ENCODE results near the gene MMP19.
"Not testable (repeated sequence)": the region's sequence is repeated elsewhere in the genome, so short reads cannot be mapped to it uniquely, and the experiment has no call there.

The MMP19 gene, protein sequence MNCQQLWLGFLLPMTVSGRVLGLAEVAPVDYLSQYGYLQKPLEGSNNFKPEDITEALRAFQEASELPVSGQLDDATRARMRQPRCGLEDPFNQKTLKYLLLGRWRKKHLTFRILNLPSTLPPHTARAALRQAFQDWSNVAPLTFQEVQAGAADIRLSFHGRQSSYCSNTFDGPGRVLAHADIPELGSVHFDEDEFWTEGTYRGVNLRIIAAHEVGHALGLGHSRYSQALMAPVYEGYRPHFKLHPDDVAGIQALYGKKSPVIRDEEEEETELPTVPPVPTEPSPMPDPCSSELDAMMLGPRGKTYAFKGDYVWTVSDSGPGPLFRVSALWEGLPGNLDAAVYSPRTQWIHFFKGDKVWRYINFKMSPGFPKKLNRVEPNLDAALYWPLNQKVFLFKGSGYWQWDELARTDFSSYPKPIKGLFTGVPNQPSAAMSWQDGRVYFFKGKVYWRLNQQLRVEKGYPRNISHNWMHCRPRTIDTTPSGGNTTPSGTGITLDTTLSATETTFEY

DNA sequence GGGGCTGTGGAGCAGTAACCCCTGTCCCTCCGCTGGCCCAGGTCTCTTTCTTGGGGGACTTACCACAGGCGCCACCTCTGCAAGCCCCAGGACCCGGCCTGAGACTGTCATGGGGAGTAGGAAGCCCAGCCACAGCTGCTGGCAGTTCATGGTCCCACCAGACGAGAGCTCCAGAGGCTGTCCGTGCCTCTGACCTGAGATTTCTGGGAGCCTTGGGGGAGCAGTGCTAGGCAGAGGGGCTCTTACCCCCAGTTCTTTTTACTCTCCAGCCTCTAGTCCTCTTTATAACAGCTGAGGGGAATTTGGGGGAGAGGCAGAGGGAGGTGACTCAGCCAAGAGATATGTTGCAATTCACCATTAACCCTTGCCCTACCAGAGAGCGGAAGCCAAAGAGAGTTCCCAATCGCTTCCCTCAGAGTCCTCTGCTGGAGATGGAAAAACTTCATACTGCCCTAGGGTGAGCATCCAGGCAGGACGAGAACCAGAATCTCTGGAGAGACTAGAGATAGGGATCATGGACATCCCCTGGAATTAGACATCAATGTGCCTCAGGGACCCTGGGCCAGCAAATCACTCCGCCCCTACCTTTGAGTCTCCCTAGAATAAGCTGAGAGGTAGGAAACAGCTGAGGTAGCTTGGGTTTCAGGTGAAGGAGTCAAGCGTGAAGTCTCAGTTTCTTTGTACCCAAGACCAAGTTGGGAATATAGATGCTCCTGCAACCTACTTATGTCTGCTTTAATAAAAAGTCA is at the start of gene MMP19:
TSS of gene MMP19 (minus strand) at position 256 of the 749 bp plus-strand sequence. CDS start at position 150, 106 bp downstream.
- no peak for DNase-seq

DNA sequence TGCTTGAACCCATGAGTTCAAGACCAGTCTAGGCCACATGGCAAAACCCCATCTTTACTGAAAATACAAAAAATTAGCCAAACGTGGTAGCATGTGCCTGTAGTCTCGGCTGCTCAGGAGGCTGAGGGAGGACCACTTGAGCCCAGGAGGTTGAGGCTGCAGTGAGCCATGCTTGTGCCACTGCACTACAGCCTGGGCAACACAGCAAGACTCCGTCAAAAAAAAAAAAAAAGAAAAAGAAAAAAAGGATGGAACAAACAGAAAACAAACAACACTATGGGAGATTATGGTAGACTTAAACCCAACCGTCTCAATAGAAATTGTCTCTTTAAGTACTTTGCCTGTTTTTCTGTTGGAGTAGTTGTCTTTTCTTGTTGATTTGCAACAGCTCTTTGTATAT is 48.6 kb upstream of the MMP19 start:
- no peak for DNase-seq

DNA sequence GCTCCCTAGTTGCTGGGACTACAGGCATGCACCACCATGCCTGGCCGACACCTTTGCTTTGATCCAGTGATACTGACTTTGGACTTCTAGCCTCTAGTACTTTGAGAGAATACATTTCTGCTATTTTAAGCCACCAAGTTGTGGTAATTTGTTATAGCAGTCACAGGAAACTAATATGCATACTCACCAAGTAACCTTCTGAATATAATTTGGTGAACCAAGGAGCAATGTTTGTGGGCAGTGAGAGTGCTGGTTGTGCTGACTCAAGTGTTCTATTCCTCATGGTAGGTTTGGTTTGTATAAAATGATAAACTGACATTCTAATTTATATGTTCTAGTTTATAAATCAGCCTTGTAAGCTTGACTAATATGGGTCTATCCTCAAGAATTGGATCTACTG is 42.4 kb upstream of the MMP19 start:
- no peak for DNase-seq

DNA sequence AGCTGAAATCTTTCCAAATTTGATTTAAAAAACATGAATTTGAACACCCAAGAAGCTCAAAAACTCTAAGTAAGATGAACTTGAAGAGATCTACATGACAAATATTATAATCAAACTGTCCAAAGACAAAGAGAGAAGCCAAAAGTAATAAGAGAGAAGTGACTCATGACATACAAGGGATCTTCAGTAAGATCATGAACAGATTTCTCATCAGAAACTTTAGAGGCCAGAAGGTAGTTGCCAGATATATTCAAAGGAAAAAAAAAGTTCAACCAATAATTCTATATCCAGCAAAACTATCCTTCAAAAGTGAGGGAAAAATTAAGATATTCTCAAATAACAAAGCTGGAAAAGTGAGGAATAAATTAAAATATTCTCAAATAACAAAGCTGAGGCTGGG is 35.1 kb upstream of the MMP19 start:
- no peak for DNase-seq

DNA sequence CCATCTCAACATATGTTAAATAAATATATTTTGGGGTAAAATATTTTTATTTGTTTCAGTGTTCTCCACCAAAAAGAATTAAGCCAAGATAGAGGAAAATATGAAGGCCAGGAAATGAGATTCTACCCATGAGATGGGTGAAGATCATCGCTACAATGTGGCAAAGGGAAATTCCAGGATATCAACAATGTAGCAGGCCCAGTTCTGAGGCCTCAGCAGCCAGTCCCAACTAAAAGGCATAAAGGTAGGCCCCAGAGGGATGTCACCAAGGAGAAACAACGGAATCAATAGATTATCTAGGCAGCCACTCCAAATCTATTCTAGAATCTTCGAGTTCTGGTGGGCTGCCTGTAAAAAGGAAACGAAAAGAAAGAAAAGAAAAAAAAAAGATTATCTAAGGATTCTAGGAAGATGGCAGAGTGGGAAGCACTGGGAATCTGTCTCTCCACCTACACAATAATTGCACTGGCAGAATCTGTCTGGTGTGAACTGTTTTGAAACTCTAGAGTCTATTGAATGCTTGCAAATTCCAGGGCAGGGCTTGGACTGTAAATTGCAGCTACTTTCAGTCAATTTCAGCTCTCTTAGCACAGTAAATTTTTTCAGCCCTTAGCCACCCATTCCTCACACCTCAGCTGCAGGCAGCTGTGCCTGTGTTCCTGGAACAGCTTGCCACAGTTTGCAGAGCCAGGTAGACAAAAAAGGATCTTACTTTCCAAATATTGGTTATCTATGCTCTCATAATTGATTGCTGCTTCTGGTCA is 33.1 kb upstream of the MMP19 start:
- DNase-seq, result peak in 10 of 56 donors; percentile 1 to 19 (median 2)

DNA sequence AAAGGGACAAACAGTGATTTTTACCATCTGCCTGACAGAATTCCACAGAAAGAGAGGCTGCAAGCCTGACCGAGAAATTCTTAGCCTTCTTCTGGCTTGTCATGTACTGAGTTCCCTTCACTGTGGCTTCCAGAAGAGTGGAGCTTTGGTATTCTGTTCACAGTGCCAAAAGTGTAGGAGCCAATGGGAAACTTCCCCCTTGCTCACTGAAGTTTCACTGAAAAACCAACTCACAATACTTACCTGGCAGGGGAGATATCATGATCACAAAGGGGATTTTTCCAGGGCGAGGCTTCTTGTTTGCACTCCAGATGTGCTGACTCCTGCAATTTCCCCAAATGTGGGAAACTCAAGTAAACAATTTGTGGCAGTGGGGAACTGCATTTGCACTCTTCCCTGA is 31.7 kb upstream of the MMP19 start:
- no peak for DNase-seq

DNA sequence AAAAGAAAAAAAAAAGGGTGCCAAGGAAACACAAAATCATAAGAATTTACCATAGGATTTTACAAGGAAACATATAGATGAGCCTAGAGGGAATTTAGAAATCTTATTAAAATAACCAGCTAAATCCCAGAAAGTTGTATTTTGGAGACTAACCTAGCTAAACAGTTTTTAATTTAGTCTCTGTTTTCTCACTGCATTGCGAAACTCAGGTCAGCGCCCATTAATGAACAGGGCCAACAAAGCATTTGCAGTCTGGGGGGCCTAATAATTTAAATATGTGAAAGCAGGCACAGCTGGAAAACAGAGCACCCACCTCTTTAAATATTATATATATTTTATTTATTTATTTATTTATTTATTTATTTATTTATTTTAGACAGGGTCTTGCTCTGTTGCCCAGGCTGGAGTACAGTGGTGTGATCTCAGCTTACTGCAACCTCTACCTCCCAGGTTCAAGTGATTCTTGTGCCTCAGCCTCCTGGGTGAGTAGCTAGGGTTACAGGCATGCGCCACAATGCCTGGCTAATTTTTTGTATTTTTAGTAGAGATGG is 23.8 kb upstream of the MMP19 start:
- DNase-seq, result not testable (repeated sequence)

DNA sequence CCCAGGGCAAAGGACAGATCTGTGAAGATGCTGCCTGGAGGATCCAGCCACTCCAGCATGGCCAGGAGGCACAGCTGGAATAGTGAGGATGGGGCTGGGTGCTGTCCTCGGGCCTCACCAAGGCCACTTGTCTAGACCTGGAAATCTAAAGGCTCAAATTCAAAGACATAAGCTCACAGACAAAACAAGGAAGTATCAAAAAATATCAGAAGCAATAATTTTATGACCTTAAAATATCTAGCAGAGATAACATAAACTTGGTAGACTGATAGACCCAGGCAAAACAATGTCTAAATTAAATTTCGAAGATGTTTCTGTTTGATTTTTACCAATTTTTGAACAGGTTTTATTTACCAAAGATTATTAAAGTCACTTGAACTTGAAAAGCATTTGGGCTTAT is 22.6 kb upstream of the MMP19 start:
- DNase-seq, result no peak

DNA sequence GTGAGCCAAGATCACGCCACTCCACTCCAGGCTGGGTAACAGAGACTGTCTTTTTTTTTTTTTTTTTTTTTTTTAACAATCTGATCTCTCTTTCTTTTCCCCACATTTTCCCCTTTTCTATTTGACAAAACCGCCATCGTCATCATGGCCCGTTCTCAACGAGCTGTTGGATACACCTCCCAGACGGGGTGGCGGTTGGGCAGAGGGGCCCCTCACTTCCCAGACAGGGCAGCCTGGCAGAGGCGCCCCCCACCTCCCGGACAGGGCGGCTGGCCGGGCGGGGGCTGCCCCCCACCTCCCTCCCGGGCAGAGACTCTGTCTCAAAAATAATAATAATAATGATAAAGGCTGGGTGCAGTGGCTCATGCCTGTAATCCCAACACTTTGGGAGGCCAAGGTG is 20.2 kb upstream of the MMP19 start:
- not testable (repeated sequence) for DNase-seq

DNA sequence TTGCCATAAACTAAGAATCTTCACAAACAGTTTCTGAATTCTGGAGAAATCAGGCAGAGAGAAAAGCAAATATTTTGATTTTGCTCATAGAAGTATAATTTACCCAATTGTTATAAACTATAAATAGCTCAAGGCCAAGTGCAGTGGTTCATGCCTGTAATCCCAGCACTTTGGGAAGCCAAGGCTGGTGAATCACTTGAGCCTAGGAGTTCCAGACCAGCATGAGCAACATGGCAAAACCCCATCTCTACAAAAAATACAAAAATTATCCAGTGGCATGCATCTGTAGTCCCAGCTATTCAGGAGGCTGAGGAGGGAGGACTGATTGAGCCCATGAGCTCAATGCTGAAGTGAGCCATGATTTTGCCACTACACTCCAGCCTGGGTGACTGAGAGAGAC is 19.6 kb upstream of the MMP19 start:
- no peak for DNase-seq

DNA sequence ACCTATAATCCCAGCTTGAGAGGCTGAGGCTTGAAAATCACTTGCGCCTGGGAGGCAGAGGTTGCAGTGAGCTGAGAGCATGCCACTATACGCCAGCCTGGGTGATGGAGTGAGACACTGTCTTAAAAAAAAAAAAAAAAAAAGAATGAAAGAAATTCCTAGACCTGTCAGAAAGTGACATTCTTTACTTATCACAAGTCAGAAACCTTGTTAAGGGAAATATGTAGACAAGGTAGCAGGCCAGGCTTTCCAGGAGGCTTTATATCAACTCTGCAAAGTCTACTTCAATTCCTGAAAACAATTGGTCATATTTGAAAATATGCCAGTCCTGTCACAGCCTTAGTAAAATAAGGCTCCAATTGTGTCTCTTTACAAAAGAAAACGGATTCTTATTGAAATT is 19.1 kb upstream of the MMP19 start:
- DNase-seq, result no peak

DNA sequence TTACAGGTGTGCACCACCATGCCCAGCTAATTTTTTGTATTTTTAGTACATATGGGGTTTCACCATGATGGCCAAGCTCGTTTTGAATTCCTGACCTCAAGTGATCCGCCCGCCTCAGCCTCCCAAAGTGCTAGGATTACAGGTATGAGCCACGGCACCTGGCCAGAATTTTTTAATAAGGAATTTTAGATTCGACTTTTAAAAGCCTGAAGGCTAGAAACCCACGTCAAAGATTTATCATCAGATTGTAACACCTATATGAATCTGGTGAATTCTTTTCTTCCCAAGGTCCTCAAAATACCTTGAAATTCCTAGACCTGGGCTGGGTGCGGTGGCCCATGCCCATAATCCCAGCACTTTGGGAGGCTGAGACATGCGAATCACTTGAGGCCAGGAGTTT is 18.7 kb upstream of the MMP19 start:
- DNase-seq, result no peak

DNA sequence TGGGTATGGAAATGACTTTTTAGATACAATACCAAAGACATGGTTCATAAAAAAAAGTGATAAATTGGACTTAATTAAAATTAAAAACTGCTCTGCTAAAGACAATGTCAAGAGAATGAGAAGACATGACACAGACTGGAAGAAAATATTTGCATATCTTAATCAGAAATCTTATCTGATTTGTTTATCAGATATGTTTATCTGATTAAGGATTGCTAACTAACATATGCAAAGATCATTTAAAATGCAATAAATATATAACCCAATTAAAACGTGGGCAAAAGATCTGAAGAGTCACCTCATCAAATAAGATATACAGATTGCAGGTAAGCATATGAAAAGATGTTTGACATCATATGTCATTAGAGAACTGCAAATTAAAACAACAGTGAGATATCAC is 10.0 kb upstream of the MMP19 start:
- no peak for DNase-seq

DNA sequence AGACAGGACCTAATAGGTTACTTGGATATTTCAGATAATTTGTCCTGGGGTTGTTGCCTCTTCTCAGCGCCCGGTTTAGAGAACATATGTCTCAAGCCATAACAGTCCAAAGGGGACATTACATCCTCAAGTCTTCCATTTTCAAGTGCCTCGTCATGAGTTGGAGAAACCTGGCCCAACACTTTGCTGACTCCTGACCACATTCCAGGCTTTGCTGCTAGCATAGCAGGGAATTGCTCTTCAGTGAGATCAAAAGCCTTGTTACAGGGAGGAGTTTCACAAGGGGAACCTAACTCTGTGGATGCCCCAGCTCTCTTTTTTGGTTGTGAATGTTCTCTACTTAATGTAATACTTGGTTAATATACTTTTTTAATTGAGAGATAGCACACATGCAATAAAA is 8.2 kb upstream of the MMP19 start:
- DNase-seq, result no peak

DNA sequence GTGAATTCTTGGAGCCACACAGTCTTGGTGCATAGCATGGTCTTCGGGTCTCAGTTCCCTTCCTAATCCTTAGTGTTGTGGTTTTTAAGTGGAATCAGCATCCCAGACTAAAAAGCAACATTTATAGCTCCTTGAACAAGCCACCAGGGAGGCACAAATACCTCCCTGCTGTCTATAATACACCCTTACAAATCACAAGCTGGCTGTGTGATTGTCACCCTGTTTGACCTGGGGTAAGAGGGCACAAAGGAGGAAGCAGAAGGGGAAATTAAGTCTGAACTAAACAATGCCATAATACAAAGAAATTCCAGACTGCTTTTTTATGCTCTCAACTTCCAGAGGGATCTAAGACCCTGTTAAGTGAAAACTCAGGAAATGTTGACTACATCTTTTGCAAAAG is 7.7 kb upstream of the MMP19 start:
- DNase-seq, result no peak

DNA sequence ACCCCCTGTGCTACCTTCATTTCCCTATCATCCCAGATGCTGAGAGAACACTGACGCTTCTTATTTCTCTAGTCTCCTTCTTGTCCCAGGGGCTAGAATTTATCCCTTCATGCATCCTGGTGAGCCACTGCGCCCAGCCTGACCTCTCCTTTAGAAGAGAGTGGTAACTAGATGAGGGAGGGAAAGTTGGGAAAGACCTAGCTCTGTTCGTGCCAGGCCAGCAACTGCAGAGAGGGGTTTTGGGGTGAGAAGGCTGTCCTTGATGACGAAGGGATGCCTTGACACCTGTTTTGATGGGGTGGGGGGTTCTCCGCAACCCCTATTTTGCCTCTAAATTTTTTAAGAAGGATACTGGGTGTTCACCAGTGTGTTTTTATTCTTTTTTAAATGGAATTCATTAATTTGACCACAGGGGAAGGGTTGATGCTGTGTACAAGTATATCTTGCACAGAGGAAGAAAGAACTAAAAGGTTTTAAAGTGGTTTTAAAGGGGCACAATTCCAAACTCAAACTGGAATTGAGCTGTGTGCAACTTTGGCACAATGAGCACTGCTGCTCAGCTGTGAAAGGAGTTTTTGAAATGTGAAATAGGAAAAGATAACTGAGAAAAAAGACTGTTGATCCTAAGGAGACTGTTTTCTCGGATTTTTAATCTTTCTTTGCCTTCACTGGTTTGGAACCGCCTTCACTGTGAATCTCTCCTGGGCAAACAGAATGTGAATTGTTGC is 7.0 kb upstream of the MMP19 start:
- no peak for DNase-seq

DNA sequence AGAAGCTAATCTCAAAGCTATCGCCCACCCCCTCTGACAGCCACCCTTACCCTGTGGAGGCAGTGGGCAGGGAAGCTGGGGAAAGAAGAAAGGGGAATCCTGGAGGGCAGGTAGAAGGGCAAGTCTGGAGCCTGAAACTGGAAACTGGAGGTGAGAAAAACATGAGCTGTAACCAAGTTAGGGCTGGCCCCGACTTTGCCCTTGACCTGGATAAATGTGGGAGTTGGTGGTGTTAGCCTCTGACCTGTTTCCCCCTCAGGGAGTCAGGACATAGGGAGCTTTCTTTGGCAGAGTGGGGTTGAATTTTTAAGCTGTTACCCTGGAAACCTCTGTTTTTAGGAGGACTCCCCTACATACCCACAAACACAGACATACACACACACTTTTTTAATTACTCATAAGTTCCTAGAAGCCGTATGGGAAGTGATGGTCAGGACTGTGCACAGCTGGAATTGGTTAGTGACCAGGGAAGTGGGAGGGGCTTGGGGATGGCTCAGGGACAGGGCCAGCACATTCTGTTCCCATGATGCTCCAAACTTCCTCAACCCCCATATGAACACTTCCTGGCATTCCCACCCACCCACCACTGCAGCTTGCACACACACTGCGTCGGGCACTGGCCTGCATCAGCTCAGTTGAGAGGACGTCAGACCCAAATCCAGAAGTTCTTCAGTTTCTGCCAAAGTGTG is 5.0 kb upstream of the MMP19 start:
- DNase-seq, result peak in 24 of 56 donors; percentile 2 to 47 (median 11)

DNA sequence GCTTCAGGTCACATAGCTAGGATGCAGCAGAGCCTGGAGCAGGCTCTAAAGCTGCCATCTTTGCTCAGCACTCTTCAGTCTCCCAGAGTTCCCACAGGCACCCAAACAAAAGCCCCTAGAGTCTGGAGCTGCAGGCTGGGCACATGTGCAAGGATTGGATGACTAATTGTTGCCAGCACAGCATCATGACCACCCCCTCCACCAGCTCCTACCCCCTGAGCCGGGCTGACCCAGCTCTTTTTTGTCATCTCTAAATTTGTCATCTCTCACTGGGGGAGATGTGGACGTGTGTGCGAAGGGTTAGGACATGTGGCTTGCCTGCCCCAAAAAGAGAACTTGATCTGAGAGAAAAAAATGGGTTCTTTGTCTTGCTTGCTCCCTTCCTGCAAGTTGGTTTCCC is 4.3 kb upstream of the MMP19 start:
- DNase-seq, result peak in 1 of 56 donors; percentile 33

DNA sequence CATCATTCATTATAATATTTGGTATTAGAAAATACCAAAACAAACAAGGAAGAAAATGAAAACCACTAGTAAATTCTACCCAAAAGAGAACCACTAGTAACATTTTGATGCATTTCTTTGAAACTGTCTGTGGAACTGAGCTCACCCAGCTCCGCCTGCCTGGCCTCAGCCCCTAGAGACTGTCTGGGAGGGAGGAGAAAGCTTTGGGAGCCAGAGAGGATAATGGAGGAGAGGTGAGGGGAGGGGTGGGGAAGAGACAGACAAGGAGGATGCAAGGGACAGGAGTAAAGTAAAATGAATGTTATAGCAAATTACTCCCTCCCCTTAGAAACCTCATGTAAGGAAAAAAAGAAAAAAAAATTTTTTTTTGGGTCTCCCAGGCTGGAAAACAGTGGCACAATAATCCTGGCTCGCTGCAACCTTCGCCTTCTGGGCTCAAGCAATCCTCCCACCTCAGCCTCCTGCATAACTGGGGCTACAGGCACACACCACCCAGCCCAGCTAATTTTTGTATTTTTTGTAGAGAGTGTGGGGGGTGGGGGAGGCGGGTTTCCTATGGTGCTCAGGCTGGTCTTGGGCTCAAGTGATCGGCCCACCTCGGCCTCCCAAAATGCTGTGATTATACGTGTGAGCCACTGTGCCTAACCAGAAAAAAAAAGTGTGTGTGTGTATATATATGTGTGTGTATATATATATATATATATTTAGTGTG is 3.2 kb upstream of the MMP19 start:
- DNase-seq, result no peak

DNA sequence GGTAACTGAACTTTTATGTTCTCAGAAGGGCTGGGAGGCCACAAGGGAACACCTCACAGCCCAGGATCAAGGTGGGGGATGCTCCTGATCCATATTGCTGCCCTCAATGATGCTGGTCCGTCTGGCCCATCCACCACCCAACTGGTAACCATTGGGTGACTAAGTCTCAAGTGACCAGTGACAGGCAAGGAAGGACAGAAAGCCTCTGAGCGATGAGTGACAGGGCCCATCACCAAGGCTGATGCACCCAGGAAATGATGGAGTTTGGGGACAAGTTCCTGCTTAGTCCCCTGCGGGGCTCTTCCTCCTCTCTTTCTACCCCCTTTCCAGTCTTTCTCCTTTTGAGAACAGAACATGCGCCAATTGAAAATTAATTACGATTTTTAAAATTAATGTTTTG is 2.6 kb upstream of the MMP19 start:
- no peak for DNase-seq
